B cell (primary cell): Measurements from ENCODE around the gene LRG1.

ENCODE experiments used
- CTCF ChIP-seq: fragments of 200-600 bp; IDR thresholded peaks from one replicate; pipeline ENCODE4 v1.8.0; 2022; ENCODE audit warnings: antibody characterized with exemption, mild to moderate bottlenecking
- EZH2 ChIP-seq: IDR thresholded peaks from 2 replicates; pipeline ENCODE4 v1.6.1; 2012; ENCODE audit warnings: borderline replicate concordance, low read depth, mild to moderate bottlenecking, moderate library complexity, low read length; ENCODE audit not compliant: insufficient read depth, poor library complexity, severe bottlenecking

GRCh38 chr19:4536798-4537197, 3.0 kb downstream of the LRG1 start:
- no peak for TF ChIP-seq CTCF
- no peak for TF ChIP-seq EZH2
